NCI-H2171 treated with DMSO at 0.1 percent for 48 hours (cell line): ENCODE measurements around the gene ATP11A.

Experiments used
- DNase-seq: peaks from one replicate; lab custom pipeline; 2025; lab: John Stamatoyannopoulos, UW

Gene ATP11A

GRCh38 chr13:112689303-112690245 lies at the start of gene ATP11A:
Gene ATP11A (plus strand): TSS chr13:112690038. CDS start chr13:112690417, 379 bp downstream.
- peak; percentile 84 for DNase-seq

- no peak for DNase-seq
Measured at GRCh38 chr13:112641456-112642089, 48.3 kb upstream of the ATP11A start.

DNA sequence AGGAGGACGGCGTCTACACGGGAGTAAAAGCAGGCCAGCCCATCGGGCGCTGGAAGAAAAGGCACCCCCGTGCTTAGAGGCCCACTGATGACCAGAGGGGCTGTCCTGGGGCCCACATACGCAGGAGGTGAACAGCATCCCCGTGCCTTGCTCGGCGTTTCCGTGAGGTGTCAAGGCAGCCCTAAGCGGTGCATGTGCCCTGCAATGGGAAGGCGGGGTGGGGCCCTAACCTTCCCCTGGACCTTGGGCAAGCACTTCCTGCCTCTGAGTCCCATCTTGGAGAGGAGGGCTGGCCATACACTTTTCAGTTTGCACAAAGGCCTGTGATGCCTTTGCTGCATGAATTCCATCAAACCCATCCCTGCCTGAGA lies 47.8 kb upstream of the ATP11A start:
- DNase-seq: no peak

- DNase-seq: peak; percentile 23
Measured at GRCh38 chr13:112643759-112644459, 45.9 kb upstream of the ATP11A start.

DNA sequence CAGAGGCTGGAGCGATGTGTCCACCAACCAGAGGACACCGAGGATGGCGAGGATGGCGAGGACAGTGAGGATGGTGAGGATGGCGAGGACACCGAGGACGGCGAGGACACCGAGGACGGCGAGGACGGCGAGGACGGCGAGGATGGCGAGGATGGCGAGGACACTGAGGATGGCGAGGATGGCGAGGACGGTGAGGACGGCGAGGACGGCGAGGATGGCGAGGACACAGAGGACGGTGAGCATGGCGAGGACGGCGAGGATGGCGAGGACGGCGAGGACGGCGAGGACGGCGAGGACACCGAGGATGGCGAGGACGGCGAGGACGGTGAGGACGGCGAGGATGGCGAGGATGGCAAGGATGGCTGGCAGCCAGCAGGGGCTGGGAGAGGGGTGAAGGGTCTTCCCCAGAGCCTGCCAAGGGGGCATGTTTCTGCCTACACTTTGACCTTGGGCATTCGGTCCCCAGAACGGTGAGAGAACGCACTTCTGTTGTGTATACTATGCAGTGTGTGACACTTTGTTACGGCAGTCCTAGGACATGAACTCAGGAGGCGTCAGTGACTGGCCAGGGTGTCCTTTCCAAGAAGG lies 44.4 kb upstream of the ATP11A start:
- DNase-seq: no peak

- DNase-seq: no peak
Measured at GRCh38 chr13:112647256-112647655, 42.6 kb upstream of the ATP11A start.

DNA sequence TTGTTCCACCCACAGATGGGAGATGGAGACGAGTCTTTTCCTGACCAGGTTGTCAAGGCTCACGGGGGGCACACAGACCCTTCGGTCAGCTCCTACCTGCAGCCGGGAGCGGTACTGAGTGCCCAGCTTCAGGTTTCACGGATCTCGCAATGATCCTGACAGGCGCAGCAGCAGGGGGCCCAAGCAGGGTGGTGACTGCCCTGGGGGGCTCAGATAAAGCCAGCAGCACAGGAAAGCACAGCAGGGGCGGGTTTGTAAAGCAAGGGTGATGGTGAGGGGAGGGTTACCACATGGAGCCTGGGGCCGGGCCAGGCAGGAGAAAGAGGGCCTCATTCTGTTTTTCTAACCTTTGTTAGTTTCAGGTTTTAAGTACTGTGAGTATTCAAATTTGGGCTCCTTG lies 41.7 kb upstream of the ATP11A start:
- DNase-seq: no peak

GRCh38 chr13:112648966-112649690 lies 40.7 kb upstream of the ATP11A start:
- no peak for DNase-seq

DNA sequence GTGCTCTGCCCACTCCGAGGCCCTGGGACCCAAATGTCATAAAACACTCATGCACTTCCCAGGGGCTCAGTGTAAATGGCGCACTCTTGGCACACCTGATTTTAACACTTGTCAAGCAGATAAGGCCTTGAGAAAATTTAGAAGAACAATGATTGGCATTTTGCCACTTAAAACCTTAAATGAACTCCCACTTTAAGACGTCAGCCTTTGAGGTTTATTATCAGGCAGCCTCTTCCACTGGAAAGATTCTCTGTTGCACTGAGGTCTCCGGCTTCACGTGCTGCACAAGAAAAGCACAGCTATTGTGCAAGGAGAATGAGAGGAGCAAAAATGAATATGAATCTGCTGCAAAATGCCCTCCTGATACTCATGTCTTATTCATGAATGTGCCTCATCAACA lies 38.5 kb upstream of the ATP11A start:
- no peak for DNase-seq

- DNase-seq: no peak
Measured at GRCh38 chr13:112651750-112652511, 37.9 kb upstream of the ATP11A start.

DNA sequence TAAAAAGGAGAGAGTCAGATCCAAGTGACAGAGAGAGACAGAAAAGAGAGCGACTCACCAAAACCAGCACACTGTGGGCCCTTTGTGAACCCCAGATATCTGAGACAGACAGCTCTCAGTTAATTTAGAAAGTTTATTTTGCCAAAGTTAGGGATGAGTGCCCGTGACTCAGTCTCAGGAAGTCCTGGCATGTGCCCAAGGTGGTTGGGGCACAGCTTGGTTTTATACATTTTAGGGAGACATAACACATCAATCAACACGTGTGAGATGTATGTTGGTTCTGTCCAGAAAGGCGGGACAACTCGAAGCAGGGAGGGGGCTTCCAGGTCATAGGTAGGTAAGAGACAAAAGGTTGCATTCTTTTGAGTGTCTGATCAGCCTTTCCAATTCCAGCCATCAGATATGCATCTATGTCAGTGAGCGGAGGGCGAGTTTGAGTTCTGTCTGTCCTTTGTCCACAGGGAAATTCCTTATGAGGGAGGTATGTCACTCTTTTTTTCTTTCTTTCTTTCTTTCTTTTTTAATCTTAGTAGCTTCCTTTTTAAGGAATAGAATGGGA lies 37.2 kb upstream of the ATP11A start:
- DNase-seq: no peak

GRCh38 chr13:112653071-112653470 lies 36.8 kb upstream of the ATP11A start:
- DNase-seq: no peak

GRCh38 chr13:112655913-112656312 lies 33.9 kb upstream of the ATP11A start:
- no peak for DNase-seq

DNA sequence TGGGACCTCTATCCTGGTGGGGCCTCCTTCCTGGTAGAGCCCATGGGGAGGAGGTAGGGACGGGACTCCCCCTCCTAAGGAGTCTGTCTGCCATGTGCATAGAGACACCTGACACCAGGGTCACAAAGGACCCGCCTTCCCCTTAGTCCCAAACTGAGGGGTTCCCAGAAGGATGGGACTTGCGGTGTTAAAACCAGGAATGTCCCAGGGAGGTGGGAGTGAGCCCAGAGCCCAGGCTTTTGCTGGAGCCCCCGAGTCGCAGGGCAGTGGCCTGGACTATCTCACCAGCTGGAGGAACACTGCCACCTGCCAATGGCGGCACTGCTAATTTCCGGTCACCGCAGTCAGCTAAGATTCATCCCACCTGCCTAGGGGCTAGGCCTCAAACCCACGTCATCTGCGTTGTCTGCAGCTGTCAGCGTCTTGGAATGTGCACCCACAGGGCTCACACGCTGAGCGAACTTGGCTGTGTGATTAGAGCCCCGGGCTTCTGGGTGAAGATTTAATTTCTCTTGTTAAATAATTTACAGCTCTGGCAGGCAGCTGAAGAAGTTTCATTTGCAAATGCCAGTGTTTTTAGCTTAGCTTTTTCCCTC lies 31.9 kb upstream of the ATP11A start:
- no peak for DNase-seq

GRCh38 chr13:112658808-112659207 lies 31.0 kb upstream of the ATP11A start:
- DNase-seq: no peak

DNA sequence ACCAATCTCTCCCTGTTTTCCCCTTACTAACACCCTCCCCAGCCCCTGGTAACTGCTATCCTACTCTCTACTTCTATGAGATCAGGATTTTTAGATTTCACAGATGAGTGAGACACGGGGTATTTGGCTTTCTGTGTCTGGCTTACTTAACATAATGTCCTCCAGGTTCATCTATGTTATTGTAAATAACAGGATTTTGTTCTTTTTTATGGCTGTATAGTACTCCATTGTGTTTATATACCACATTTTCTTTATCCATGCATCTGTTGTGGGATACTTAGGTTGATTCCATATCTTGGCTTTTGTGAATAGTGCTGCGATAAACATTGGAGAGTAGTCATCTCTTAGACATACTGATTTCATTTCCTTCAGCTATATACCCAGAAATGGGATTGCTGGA lies 28.5 kb upstream of the ATP11A start:
- DNase-seq: no peak

DNA sequence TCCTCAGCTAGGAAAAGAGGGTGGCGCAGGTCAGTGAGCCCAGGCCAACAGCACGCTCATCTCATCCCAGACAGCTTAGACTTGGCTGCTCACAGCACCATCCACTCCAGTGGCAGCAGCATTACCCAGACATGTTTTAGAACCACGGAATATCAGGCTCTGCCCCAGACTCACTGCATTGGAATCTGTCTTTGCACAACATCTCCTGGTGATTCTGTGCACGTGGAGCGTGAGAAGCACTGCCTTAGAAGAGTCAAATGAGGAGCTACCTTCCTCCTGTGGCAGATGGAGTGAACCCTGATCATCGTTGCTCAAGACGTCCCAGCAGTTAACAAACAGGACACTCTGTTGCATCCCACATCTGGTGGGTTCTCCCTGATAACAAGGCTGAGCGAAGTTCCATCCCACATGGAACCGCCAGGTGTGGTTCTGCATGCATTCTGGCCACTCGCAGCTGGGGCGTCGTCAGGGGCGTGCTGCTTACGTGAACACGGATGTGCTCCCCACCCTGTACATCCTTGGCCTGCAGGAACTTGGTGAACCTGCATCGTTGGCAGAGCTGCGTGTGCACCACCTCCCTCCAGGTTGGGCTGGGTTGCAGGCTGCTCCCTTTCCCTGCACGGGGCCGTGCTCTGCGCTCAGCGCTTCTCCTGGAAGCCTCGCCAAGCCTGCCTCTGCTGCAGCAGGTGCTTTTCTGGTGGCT lies 25.2 kb upstream of the ATP11A start:
- no peak for DNase-seq

GRCh38 chr13:112668924-112669323 lies 20.9 kb upstream of the ATP11A start:
- no peak for DNase-seq

DNA sequence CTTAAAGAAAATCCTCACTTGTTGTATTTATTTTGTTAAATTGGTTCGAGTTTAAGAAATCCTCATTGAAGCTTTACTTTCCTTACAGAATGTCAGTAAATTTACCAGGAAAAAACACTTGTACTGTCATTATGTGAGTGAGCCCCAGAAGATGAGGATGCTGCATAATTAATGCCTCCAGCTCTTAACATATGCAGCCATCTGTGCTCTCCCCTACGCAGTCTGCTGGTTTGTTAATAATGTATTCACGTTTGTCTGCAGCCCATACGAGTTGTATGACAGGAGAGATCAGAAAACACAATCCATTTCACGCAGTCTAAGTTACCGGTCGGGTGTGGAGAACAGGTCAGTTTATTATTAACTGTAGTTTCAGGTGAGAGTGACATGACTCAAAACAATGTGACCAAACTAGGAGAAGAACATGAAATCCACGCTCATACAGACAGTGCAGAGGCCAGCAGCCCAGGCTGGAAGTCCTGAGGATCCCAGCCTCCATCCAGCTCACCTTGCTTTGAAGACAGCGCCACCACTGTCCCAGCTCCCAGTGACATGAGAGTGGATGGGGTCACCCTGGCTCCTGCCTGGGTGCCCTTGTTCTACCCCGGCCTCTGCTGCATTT lies 19.8 kb upstream of the ATP11A start:
- DNase-seq: peak; percentile 83
